HepG2 (cell line): Measurements from ENCODE around the gene PROCR. TPM values are rescaled to one million over a fixed set of nuclear protein-coding genes. Genes with fewer than 3 reads are reported as not detected.

ENCODE experiments used
- ATAC-seq: fragments of 200-7000 bp; cut with Tn5 transposase; 3 replicates; pipeline ENCODE4 v1.9.1; 2020; ENCODE audit warnings: mild to moderate bottlenecking, moderate library complexity
- BruUV-seq: library from RNA; stranded (reverse); fragments of 400-500 nt; replicated peaks from 2 replicates; lab custom pipeline; 2021; lab: Mats Ljungman, UMichigan
- CTCF ChIA-PET: fragments of 300-600 bp; formaldehyde crosslinking; extraction: SDS; loops from one replicate; lab custom pipeline; 2021; ENCODE audit warnings: low total read pairs, inconsistent platforms, low intra/inter-chr PET ratio; lab: Yijun Ruan, JAX
- POLR2A ChIA-PET: fragments of 350-600 bp; sonication (Branson Sonifier 250); formaldehyde crosslinking; loops from one replicate; lab custom pipeline; 2020; ENCODE audit warnings: antibody characterized with exemption, inconsistent platforms; lab: Yijun Ruan, JAX
- DNase-seq: peaks from one replicate; pipeline ENCODE4 v3.0.0-alpha.2; 2015; ENCODE audit warnings: low spot score
- FAIRE-seq: peaks from 3 replicates; lab custom pipeline; 2011; peaks lifted over from hg19 to GRCh38; lab: Jason Lieb, UNC
- H2AFZ ChIP-seq: one replicate; pipeline ENCODE4 v1.6.1; 2011; ENCODE audit warnings: low read length, inconsistent platforms
- H3K27ac ChIP-seq: fragments of 300-600 bp; 3 replicates; pipeline ENCODE4 v1.8.0; 2011; ENCODE audit warnings: mixed run types, mild to moderate bottlenecking, mixed read lengths, low read length, inconsistent platforms; ENCODE audit not compliant: insufficient read depth; ENCODE audit errors: extremely low read length
- H3K27me3 ChIP-seq, 2 experiments: fragments of 200-600 bp in 1 of 2; 2 replicates in 1 of 2; 3 replicates in 1 of 2; pipeline versions ENCODE4 v1.6.0 to v1.8.0; 2011; ENCODE audit warnings: low read length in 2 of 2, mild to moderate bottlenecking in 2 of 2, moderate library complexity in 2 of 2, inconsistent platforms in 1 of 2; ENCODE audit not compliant: insufficient read depth in 2 of 2, control insufficient read depth in 1 of 2
- H3K36me3 ChIP-seq, 2 experiments: fragments of 200-600 bp in 1 of 2; replicated peaks in 1 of 2; 2 replicates in 1 of 2; 3 replicates in 1 of 2; pipeline versions ENCODE4 v1.5.1 to v1.8.0; 2011; ENCODE audit warnings: low read length in 2 of 2, inconsistent platforms in 1 of 2; ENCODE audit not compliant: insufficient read depth in 2 of 2, control insufficient read depth in 1 of 2
- H3K4me1 ChIP-seq: 2 replicates; pipeline ENCODE4 v1.5.1; 2012; ENCODE audit warnings: low read length, inconsistent platforms; ENCODE audit not compliant: insufficient read depth
- H3K4me2 ChIP-seq: 2 replicates; pipeline ENCODE4 v1.6.0; 2011; ENCODE audit warnings: low read depth, low read length, inconsistent platforms
- H3K4me3 ChIP-seq, 3 experiments: fragments of 200-600 bp in 1 of 3; sonication (generic), shearing (Covaris generic) in 1 of 3; replicated peaks in 1 of 3; 2 replicates each; pipeline ENCODE4 v1.5.1; 2011 to 2016; ENCODE audit warnings: low read length in 3 of 3, inconsistent platforms in 2 of 3, low read depth in 2 of 3, mild to moderate bottlenecking in 2 of 3, control low read depth in 1 of 3, mixed read lengths in 1 of 3; ENCODE audit not compliant: insufficient read depth in 1 of 3
- H3K79me2 ChIP-seq: one replicate; pipeline ENCODE4 v1.6.1; 2011; ENCODE audit warnings: low read length, inconsistent platforms; ENCODE audit not compliant: insufficient read depth
- H3K9ac ChIP-seq: 2 replicates; pipeline ENCODE4 v1.6.0; 2011; ENCODE audit warnings: mild to moderate bottlenecking, low read depth, low read length, inconsistent platforms; ENCODE audit not compliant: insufficient read depth
- H3K9me3 ChIP-seq: 2 replicates; pipeline ENCODE4 v1.5.1; 2012; ENCODE audit warnings: mild to moderate bottlenecking, low read length
- H4K20me1 ChIP-seq: 2 replicates; pipeline ENCODE4 v1.6.0; 2011; ENCODE audit warnings: inconsistent platforms, mild to moderate bottlenecking, low read length, moderate library complexity; ENCODE audit not compliant: insufficient read depth
- NR2F2 ChIP-seq: IDR thresholded peaks from 2 replicates; pipeline ENCODE4 v1.6.1; 2012; ENCODE audit warnings: low read depth, inconsistent platforms, borderline replicate concordance
- NR2F6 ChIP-seq, 2 experiments: IDR thresholded peaks; 2 replicates each; pipeline ENCODE4 v1.6.1; 2016; ENCODE audit warnings: antibody characterized with exemption in 1 of 2, mild to moderate bottlenecking in 1 of 2
- POGZ ChIP-seq: sonication (generic); formaldehyde crosslinking; IDR thresholded peaks from 2 replicates; pipeline ENCODE4 v1.4.0; 2020; ENCODE audit warnings: mild to moderate bottlenecking, missing genetic modification reagents
- RBM22 ChIP-seq: fragments of 200-400 bp; formaldehyde crosslinking; optimal IDR thresholded peaks from 2 replicates; pipeline ENCODE3; 2017; ENCODE audit warnings: mild to moderate bottlenecking, low read length, moderate library complexity
- SALL1 ChIP-seq: sonication (generic); formaldehyde crosslinking; IDR thresholded peaks from 2 replicates; pipeline ENCODE4 v1.8.0; 2022; ENCODE audit warnings: mild to moderate bottlenecking, missing genetic modification reagents
- ZNF703 ChIP-seq: sonication (generic); formaldehyde crosslinking; IDR thresholded peaks from 2 replicates; pipeline ENCODE4 v1.5.1; 2020; ENCODE audit warnings: missing genetic modification reagents, mild to moderate bottlenecking, moderate library complexity, borderline replicate concordance
- ZSCAN25 ChIP-seq: sonication (generic); formaldehyde crosslinking; IDR thresholded peaks from 2 replicates; pipeline ENCODE4 v1.8.0; 2022; ENCODE audit warnings: mild to moderate bottlenecking, missing genetic modification reagents
- WGBS: methylation state at CpG from one replicate; pipeline ENCODE4 v1.1.6; 2017; ENCODE audit warnings: low lambda C conversion rate; 5-methylcytosine and 5-hydroxymethylcytosine counted together
- in situ Hi-C: cut with HindIII; loops from 2 replicates; pipeline ENCODE4 v1.10.0; 2017; ENCODE audit warnings: low pct_unique_long_range_greater_than_20kb; ENCODE audit not compliant: extremely low pct_ligation_motif_present
- intact Hi-C: fragments of 100-400 bp; cut with micrococcal nuclease; formaldehyde crosslinking; loops from one replicate; pipeline ENCODE4 v1.10.0; 2022; ENCODE audit not compliant: unreplicated experiment
- polyA plus RNA-seq, 8 experiments: library from polyadenylated mRNA; depleted of rRNA in 3 of 8; stranded (reverse) in 7 of 8; unstranded in 1 of 8; fragments of >200 nt; fragmentation: Illumina TruSeq in 4 of 8; extraction: Trizol in 4 of 8; gene quantifications; 2 replicates each; pipeline versions ENCODE4 v1.2.1 to v1.2.3, GENCODE V29; 2011 to 2016; ENCODE audit warnings: low read depth in 4 of 8, missing spikeins in 1 of 8, mixed read lengths in 1 of 8; ENCODE audit not compliant: insufficient read depth in 1 of 8
- total RNA-seq, 5 experiments: library from RNA; depleted of rRNA; stranded (reverse); fragments of >200 nt; fragmentation: Illumina TruSeq; extraction: Trizol; gene quantifications; 2 replicates each; pipeline ENCODE4 v1.2.3, GENCODE V29; 2016; ENCODE audit warnings: low read depth in 1 of 5
- TF ChIP-seq, protein P1 (sequence below), 2 experiments: sonication (generic) in 1 of 2; formaldehyde crosslinking in 1 of 2; IDR thresholded peaks; 2 replicates each; pipeline versions ENCODE4 v1.5.1 to v1.6.1; 2011 to 2020; ENCODE audit warnings: borderline replicate concordance in 1 of 2, low read depth in 1 of 2, low read length in 1 of 2, mild to moderate bottlenecking in 1 of 2, missing genetic modification reagents in 1 of 2, moderate library complexity in 1 of 2
- TF ChIP-seq, protein P2 (sequence below): sonication (generic); formaldehyde crosslinking; IDR thresholded peaks from 2 replicates; pipeline ENCODE4 v1.8.1; 2023; ENCODE audit warnings: mild to moderate bottlenecking, missing genetic modification reagents
- TF ChIP-seq, protein P3 (sequence below): sonication (generic); formaldehyde crosslinking; IDR thresholded peaks from 2 replicates; pipeline ENCODE4 v1.5.0; 2020; ENCODE audit warnings: missing genetic modification reagents
- TF ChIP-seq, protein P4 (sequence below): IDR thresholded peaks from 2 replicates; pipeline ENCODE4 v1.6.1; 2012; ENCODE audit warnings: low read depth, low read length, improper control_type of control experiment

The PROCR gene
- total and polyA plus RNA-seq, 2 of the 13 experiments (the other 11 are each of a cell fraction or from before 2014, with no cell fraction given) = 1.4 to 1.7 TPM

DNA sequence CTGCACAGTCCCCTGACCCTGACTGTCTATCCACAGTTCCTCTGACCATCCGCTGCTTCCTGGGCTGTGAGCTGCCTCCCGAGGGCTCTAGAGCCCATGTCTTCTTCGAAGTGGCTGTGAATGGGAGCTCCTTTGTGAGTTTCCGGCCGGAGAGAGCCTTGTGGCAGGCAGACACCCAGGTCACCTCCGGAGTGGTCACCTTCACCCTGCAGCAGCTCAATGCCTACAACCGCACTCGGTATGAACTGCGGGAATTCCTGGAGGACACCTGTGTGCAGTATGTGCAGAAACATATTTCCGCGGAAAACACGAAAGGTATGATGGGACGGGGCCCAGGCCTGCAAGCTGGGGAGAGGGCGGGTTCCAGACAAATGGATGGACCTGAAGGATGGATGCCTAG lies 4.3 kb downstream of the PROCR start:
- no peak for DNase-seq
- no peak for FAIRE-seq
- no peak overlapping the region for H3K4me3 ChIP-seq
- TF ChIP-seq SALL1 = peak; percentile 18; the same call in 1 of the 2 replicates
- no peak for TF ChIP-seq POGZ (CRISPR knock-in tag)
- TF ChIP-seq ZNF703 (CRISPR knock-in tag) = no peak
- TF ChIP-seq RBM22 = no peak
- TF ChIP-seq, protein P1, sequence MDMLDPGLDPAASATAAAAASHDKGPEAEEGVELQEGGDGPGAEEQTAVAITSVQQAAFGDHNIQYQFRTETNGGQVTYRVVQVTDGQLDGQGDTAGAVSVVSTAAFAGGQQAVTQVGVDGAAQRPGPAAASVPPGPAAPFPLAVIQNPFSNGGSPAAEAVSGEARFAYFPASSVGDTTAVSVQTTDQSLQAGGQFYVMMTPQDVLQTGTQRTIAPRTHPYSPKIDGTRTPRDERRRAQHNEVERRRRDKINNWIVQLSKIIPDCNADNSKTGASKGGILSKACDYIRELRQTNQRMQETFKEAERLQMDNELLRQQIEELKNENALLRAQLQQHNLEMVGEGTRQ (IDR thresholded peaks at IDR 0.05; ENCODE audit: low read depth, low read length) = no peak
- TF ChIP-seq, protein P1 (CRISPR knock-in tag; IDR thresholded peaks at IDR 0.05; ENCODE audit: borderline replicate concordance) = no peak
- TF ChIP-seq, protein P2, sequence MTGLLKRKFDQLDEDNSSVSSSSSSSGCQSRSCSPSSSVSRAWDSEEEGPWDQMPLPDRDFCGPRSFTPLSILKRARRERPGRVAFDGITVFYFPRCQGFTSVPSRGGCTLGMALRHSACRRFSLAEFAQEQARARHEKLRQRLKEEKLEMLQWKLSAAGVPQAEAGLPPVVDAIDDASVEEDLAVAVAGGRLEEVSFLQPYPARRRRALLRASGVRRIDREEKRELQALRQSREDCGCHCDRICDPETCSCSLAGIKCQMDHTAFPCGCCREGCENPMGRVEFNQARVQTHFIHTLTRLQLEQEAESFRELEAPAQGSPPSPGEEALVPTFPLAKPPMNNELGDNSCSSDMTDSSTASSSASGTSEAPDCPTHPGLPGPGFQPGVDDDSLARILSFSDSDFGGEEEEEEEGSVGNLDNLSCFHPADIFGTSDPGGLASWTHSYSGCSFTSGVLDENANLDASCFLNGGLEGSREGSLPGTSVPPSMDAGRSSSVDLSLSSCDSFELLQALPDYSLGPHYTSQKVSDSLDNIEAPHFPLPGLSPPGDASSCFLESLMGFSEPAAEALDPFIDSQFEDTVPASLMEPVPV (CRISPR knock-in tag) = no peak
- TF ChIP-seq NR2F2 = no peak
- no peak for TF ChIP-seq ZSCAN25 (CRISPR knock-in tag)
- TF ChIP-seq, protein P3, sequence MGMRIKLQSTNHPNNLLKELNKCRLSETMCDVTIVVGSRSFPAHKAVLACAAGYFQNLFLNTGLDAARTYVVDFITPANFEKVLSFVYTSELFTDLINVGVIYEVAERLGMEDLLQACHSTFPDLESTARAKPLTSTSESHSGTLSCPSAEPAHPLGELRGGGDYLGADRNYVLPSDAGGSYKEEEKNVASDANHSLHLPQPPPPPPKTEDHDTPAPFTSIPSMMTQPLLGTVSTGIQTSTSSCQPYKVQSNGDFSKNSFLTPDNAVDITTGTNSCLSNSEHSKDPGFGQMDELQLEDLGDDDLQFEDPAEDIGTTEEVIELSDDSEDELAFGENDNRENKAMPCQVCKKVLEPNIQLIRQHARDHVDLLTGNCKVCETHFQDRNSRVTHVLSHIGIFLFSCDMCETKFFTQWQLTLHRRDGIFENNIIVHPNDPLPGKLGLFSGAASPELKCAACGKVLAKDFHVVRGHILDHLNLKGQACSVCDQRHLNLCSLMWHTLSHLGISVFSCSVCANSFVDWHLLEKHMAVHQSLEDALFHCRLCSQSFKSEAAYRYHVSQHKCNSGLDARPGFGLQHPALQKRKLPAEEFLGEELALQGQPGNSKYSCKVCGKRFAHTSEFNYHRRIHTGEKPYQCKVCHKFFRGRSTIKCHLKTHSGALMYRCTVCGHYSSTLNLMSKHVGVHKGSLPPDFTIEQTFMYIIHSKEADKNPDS (CRISPR knock-in tag) = no peak
- no peak for TF ChIP-seq NR2F6 (IDR thresholded peaks at IDR 0.05)
- TF ChIP-seq NR2F6 (CRISPR knock-in tag; IDR thresholded peaks at IDR 0.05) = no peak
- TF ChIP-seq, protein P4, sequence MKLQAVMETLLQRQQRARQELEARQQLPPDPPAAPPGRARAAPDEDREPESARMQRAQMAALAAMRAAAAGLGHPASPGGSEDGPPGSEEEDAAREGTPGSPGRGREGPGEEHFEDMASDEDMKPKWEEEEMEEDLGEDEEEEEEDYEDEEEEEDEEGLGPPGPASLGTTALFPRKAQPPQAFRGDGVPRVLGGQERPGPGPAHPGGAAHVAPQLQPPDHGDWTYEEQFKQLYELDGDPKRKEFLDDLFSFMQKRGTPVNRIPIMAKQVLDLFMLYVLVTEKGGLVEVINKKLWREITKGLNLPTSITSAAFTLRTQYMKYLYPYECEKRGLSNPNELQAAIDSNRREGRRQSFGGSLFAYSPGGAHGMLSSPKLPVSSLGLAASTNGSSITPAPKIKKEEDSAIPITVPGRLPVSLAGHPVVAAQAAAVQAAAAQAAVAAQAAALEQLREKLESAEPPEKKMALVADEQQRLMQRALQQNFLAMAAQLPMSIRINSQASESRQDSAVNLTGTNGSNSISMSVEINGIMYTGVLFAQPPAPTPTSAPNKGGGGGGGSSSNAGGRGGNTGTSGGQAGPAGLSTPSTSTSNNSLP = no peak

More for the DNA sequence above, 4.3 kb downstream of the PROCR start:
- in situ Hi-C loops = no loop called here
- Histone ChIP-seq H3K27ac (no peak overlapping the region), H3K4me1 (peaks cover 48% of the 10 kb centered on the region), H3K9me3 (no peaks in the 10 kb centered on the region), H3K9ac (no peak overlapping the region), H3K36me3 (no peaks in the 10 kb centered on the region), H4K20me1 (no peaks in the 10 kb centered on the region), H3K4me2 (no peak overlapping the region), H3K27me3 (no peaks in the 10 kb centered on the region; a peak in 1 of 5 replicates), H2AFZ (no peak overlapping the region), H3K79me2 (no peaks in the 10 kb centered on the region)
- WGBS = 79% methylated on average over 14 of the region's 14 CpGs
- peak; percentile 8; the same call in 2 of the 3 replicates for ATAC-seq
- intact Hi-C loops = no loop called here
- BruUV-seq = no TSS peak
- POLR2A ChIA-PET = interaction anchor here (3.7 kb wide), 1 partner anchor 29 kb away, joined by 33 read pairs; the partner anchor contains the start of gene EDEM2
- CTCF ChIA-PET = no interaction called here
